Peyer's patch (tissue), 4 donors: ENCODE measurements around the gene CERK. TPM values are rescaled to one million over a fixed set of nuclear protein-coding genes. Genes with fewer than 3 reads are reported as not detected.

Experiments used
- DNase-seq, 3 donors: peaks; one replicate each; pipeline ENCODE4 v3.0.0-alpha.2; 2017 to 2019
- H3K27ac ChIP-seq, 4 donors: fragments of 200-600 bp; sonication (generic); one replicate each; pipeline ENCODE4 v1.5.1; 2016 to 2019
- H3K27me3 ChIP-seq, 2 donors: fragments of 200-600 bp; sonication (generic); one replicate each; pipeline ENCODE4 v1.5.1; 2019
- H3K36me3 ChIP-seq, 3 donors: fragments of 200-600 bp; sonication (generic); one replicate each; pipeline ENCODE4 v1.5.1; 2016 to 2019
- H3K4me1 ChIP-seq, 4 donors: fragments of 200-600 bp; sonication (generic); one replicate each; pipeline ENCODE4 v1.5.1; 2016 to 2019
- H3K4me3 ChIP-seq, 4 donors: fragments of 200-600 bp; sonication (generic); 1 replicate in 3 of 4; 2 replicates in 1 of 4; pipeline ENCODE4 v1.5.1; 2016 to 2019; ENCODE audit warnings: mild to moderate bottlenecking in 1 of 4
- H3K9me3 ChIP-seq, 4 donors: fragments of 200-600 bp; sonication (generic); one replicate each; pipeline ENCODE4 v1.5.1; 2016 to 2019; ENCODE audit warnings: mild to moderate bottlenecking in 1 of 4
- POLR2A ChIP-seq, 2 donors: fragments of 450-650 bp; IDR thresholded peaks; one replicate each; pipeline ENCODE4 v1.5.1; 2017; ENCODE audit warnings: antibody characterized with exemption in 2 of 2, mild to moderate bottlenecking in 2 of 2, moderate library complexity in 2 of 2
- total RNA-seq, 4 donors: library from RNA; depleted of rRNA; stranded (reverse); fragments of >200 nt; gene quantifications; one replicate each; pipeline ENCODE4 v1.1.0, GENCODE V29; 2016
- TF ChIP-seq, protein P1 (sequence below), 6 experiments: fragments of 450-650 bp in 4 of 6; fragments of 200-600 bp in 2 of 6; sonication (generic) in 1 of 6; IDR thresholded peaks; one replicate each; pipeline ENCODE4 v1.5.1; 2017 to 2019; ENCODE audit warnings: antibody characterized with exemption in 6 of 6, mild to moderate bottlenecking in 3 of 6, moderate library complexity in 1 of 6

The CERK gene
- total RNA-seq, 4 donors from 2014 or later, result 89.1 to 131 (median 94.7) TPM

GRCh38 chr22:46753761-46754109, 15.7 kb upstream of the CERK start:
- H3K4me1 ChIP-seq, result peaks cover 13 to 62% (median 22%) of the 10 kb centered on the region in 4 donors

GRCh38 chr22:46753360-46753759, 15.3 kb upstream of the CERK start:
- H3K9me3 ChIP-seq, result peaks cover 0 to 4% (median 2%) of the 10 kb centered on the region in 4 donors
- no peak overlapping the region for H3K4me3 ChIP-seq
- no peaks in the 10 kb centered on the region for H3K36me3 ChIP-seq
- H3K27me3 ChIP-seq, result no peaks in the 10 kb centered on the region
- peaks cover 13 to 59% (median 22%) of the 10 kb centered on the region in 4 donors for H3K4me1 ChIP-seq
- DNase-seq, result no peak
- no peak for TF ChIP-seq POLR2A (IDR thresholded peaks at IDR 0.05)
- H3K27ac ChIP-seq, result peak overlapping the region; percentile 31 to 93 (median 89)

More at GRCh38 chr22:46753761-46754109, 15.7 kb upstream of the CERK start:
- no peak for DNase-seq
- Histone ChIP-seq H3K27me3 (no peaks in the 10 kb centered on the region), H3K36me3 (no peaks in the 10 kb centered on the region), H3K4me3 (no peak overlapping the region), H3K9me3 (peaks cover 0 to 4% (median 2%) of the 10 kb centered on the region in 4 donors), H3K27ac (peak overlapping the region; percentile 31 to 93 (median 89))
- TF ChIP-seq, protein P1, sequence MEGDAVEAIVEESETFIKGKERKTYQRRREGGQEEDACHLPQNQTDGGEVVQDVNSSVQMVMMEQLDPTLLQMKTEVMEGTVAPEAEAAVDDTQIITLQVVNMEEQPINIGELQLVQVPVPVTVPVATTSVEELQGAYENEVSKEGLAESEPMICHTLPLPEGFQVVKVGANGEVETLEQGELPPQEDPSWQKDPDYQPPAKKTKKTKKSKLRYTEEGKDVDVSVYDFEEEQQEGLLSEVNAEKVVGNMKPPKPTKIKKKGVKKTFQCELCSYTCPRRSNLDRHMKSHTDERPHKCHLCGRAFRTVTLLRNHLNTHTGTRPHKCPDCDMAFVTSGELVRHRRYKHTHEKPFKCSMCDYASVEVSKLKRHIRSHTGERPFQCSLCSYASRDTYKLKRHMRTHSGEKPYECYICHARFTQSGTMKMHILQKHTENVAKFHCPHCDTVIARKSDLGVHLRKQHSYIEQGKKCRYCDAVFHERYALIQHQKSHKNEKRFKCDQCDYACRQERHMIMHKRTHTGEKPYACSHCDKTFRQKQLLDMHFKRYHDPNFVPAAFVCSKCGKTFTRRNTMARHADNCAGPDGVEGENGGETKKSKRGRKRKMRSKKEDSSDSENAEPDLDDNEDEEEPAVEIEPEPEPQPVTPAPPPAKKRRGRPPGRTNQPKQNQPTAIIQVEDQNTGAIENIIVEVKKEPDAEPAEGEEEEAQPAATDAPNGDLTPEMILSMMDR (IDR thresholded peaks at IDR 0.05), result no peak
- TF ChIP-seq POLR2A (IDR thresholded peaks at IDR 0.05), result no peak

- H3K9me3 ChIP-seq, result peaks cover 0 to 4% (median 2%) of the 10 kb centered on the region in 4 donors
- H3K36me3 ChIP-seq, result no peaks in the 10 kb centered on the region
- peak overlapping the region in 3 of 4 donors; percentile 86 to 93 (median 92) for H3K27ac ChIP-seq
- H3K4me3 ChIP-seq, result no peak overlapping the region
- H3K27me3 ChIP-seq, result no peaks in the 10 kb centered on the region
- H3K4me1 ChIP-seq, result peaks cover 13 to 57% (median 22%) of the 10 kb centered on the region in 4 donors
- TF ChIP-seq, protein P1 (IDR thresholded peaks at IDR 0.05), result no peak
- no peak for TF ChIP-seq POLR2A (IDR thresholded peaks at IDR 0.05)
- no peak for DNase-seq
Observed at GRCh38 chr22:46752988-46753310, 14.9 kb upstream of the CERK start.

DNA sequence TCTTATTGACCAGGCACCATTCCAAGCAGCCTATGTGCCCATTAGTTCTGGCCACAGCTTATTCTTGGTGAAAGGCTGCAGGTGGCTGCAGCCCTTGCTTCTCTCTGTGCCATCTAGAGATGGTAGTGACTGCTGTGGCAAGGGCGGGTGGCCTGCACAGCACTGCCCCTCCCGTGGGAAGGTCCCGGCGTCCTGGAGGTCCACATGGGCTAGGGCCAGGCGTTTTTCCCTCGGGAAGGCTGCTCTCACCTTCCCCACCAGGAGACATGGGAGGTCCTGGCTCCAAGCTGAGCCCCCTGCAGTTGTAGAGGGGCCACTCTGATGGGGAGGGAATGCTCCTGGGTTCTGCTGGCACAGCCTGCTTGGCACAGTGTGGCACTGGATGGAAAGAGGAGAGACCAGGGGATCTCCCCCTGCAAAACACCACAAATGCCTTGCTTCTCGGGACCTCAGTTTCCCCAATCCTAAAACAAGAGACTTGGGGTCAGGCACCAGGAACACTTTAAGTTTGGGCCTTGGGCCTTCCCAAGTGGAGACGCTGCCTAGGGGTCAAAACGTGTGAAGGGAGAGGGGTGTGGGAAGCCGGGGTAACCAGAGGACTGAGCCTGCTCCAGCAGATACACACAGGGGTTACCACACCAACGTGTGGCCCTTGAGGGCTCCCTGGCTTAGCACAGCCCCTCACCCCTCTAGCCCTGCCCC, 14.4 kb upstream of the CERK start:
- no peak overlapping the region for H3K4me3 ChIP-seq
- no peak for DNase-seq
- TF ChIP-seq POLR2A (IDR thresholded peaks at IDR 0.05), result no peak
- TF ChIP-seq, protein P1 (IDR thresholded peaks at IDR 0.05), result no peak
- H3K36me3 ChIP-seq, result no peaks in the 10 kb centered on the region
- peaks cover 13 to 57% (median 22%) of the 10 kb centered on the region in 4 donors for H3K4me1 ChIP-seq
- peaks cover 0 to 4% (median 2%) of the 10 kb centered on the region in 4 donors for H3K9me3 ChIP-seq
- peak overlapping the region in 2 of 4 donors; percentile 92 to 93 for H3K27ac ChIP-seq
- no peaks in the 10 kb centered on the region for H3K27me3 ChIP-seq

DNA sequence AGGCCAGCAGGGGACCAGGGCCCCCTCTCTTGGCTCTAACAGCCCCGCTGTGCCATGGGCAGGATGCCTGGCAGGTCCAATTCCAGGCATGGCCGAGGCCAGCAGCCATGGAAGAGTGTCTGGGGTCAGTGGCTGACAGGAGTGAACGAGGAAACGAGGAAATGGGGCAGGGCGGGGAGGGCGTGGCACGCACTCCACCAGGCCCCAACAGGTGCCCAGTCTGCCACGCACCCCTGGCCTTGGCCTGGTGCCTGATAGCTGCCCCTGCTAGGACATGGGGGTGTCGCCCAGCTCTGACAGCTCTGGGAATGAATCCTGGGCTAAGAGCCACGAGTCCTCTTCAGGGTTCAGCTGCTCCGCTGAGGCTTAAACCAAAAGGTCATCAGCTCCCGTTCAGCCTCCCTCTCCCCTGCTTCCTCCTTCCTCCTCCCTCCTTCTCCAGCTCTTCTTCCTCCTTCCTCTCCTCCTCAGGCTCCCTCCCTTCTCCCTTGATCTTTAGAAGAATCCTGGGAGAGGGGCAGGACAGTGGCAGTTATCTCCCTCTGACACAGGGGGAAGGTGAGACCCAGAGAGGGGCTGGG, 12.9 kb upstream of the CERK start:
- DNase-seq, result peak in 2 of 3 donors; percentile 75 to 83
- Histone ChIP-seq H3K9me3 (peaks cover 0 to 3% (median 0%) of the 10 kb centered on the region in 4 donors), H3K36me3 (no peaks in the 10 kb centered on the region), H3K4me3 (no peak overlapping the region), H3K27ac (peak overlapping the region in 2 of 4 donors; percentile 36 to 60), H3K27me3 (no peaks in the 10 kb centered on the region), H3K4me1 (peaks cover 13 to 57% (median 22%) of the 10 kb centered on the region in 4 donors)
- TF ChIP-seq, protein P1 (IDR thresholded peaks at IDR 0.05), result no peak
- TF ChIP-seq POLR2A (IDR thresholded peaks at IDR 0.05), result no peak

- Histone ChIP-seq H3K4me3 (no peak overlapping the region), H3K9me3 (no peaks in the 10 kb centered on the region), H3K27ac (peak overlapping the region in 3 of 4 donors; percentile 25 to 60 (median 36)), H3K36me3 (no peaks in the 10 kb centered on the region), H3K4me1 (peaks cover 13 to 57% (median 22%) of the 10 kb centered on the region in 4 donors), H3K27me3 (no peaks in the 10 kb centered on the region)
- no peak for DNase-seq
- TF ChIP-seq, protein P1 (IDR thresholded peaks at IDR 0.05), result no peak
- TF ChIP-seq POLR2A (IDR thresholded peaks at IDR 0.05), result no peak
Observed at GRCh38 chr22:46750530-46750800, 12.4 kb upstream of the CERK start.
